PC-3 (cell line): ENCODE results near the gene TRIM26. TPM values are rescaled to one million over a fixed set of nuclear protein-coding genes. Genes with fewer than 3 reads are reported as not detected.

ENCODE experiments used
- ATAC-seq: fragments of 200-7000 bp; cut with Tn5 transposase; 2 replicates; pipeline ENCODE4 v1.9.1; 2020; ENCODE audit warnings: mild to moderate bottlenecking, moderate library complexity
- BruUV-seq: library from RNA; stranded (reverse); fragments of 400-500 nt; replicated peaks from 2 replicates; lab custom pipeline; 2021; lab: Mats Ljungman, UMichigan
- CTCF ChIA-PET: fragments of 300-600 bp; sonication (Branson Sonifier 250); formaldehyde crosslinking; loops from one replicate; lab custom pipeline; 2022; ENCODE audit warnings: antibody characterized with exemption; lab: Charles Lee
- POLR2A ChIA-PET: fragments of 300-600 bp; sonication (Branson Sonifier 250); formaldehyde crosslinking; loops from one replicate; lab custom pipeline; 2022; ENCODE audit warnings: antibody characterized with exemption; ENCODE audit not compliant: unreplicated experiment; lab: Charles Lee
- DNase-seq: peaks from one replicate; pipeline ENCODE4 v3.0.0-alpha.2; 2015
- H2AFZ ChIP-seq: fragments of 300-600 bp; sonication (generic); 2 replicates; pipeline ENCODE4 v1.6.0; 2016; ENCODE audit warnings: antibody characterized with exemption, low read length
- H3F3A ChIP-seq: fragments of 300-600 bp; sonication (generic); one replicate; pipeline ENCODE4 v1.6.0; 2017; ENCODE audit warnings: antibody characterized with exemption, low read length, control low read depth, mild to moderate bottlenecking; ENCODE audit not compliant: unreplicated experiment
- H3K27ac ChIP-seq: fragments of 300-600 bp; sonication (generic); 2 replicates; pipeline ENCODE4 v1.5.1; 2016; ENCODE audit warnings: mild to moderate bottlenecking, low read length
- H3K27me3 ChIP-seq: fragments of 300-600 bp; sonication (generic); 2 replicates; pipeline ENCODE4 v1.6.1; 2016; ENCODE audit warnings: low read length, mixed read lengths
- H3K36me3 ChIP-seq: fragments of 300-600 bp; sonication (generic); 2 replicates; pipeline ENCODE4 v1.6.1; 2016; ENCODE audit warnings: low read depth, mixed run types, low read length, mixed read lengths
- H3K4me1 ChIP-seq: fragments of 300-600 bp; sonication (generic); 2 replicates; pipeline ENCODE4 v1.5.1; 2016; ENCODE audit warnings: low read length; ENCODE audit not compliant: insufficient read depth
- H3K4me2 ChIP-seq: fragments of 300-600 bp; sonication (generic); 2 replicates; pipeline ENCODE4 v1.6.0; 2016; ENCODE audit warnings: low read length
- H3K4me3 ChIP-seq: fragments of 300-600 bp; sonication (generic); 2 replicates; pipeline ENCODE4 v1.5.1; 2016; ENCODE audit warnings: mild to moderate bottlenecking, low read length, mixed read lengths
- H3K79me2 ChIP-seq: fragments of 300-600 bp; sonication (generic); 2 replicates; pipeline ENCODE4 v1.6.1; 2017; ENCODE audit warnings: low read length, mixed read lengths
- H3K9ac ChIP-seq: fragments of 300-600 bp; sonication (generic); 2 replicates; pipeline ENCODE4 v1.6.0; 2016; ENCODE audit warnings: mild to moderate bottlenecking, low read length
- H3K9me2 ChIP-seq: fragments of 300-600 bp; sonication (generic); replicated peaks from 2 replicates; pipeline ENCODE4 v1.6.1; 2016; ENCODE audit warnings: mixed run types, low read length, mixed read lengths
- H3K9me3 ChIP-seq: fragments of 300-600 bp; sonication (generic); 2 replicates; pipeline ENCODE4 v1.6.1; 2016; ENCODE audit warnings: low read length, mixed read lengths
- H4K20me1 ChIP-seq: fragments of 300-600 bp; sonication (generic); 2 replicates; pipeline ENCODE4 v1.6.1; 2016; ENCODE audit warnings: low read length, mixed read lengths
- EZH2 ChIP-seq: fragments of 300-600 bp; sonication (generic); IDR thresholded peaks from one replicate; pipeline ENCODE4 v1.6.1; 2017; ENCODE audit warnings: antibody characterized with exemption, mild to moderate bottlenecking, low read length; ENCODE audit not compliant: unreplicated experiment
- EZH2phosphoT487 ChIP-seq: fragments of 300-600 bp; sonication (generic); IDR thresholded peaks from 2 replicates; pipeline ENCODE4 v1.6.1; 2018; ENCODE audit warnings: mild to moderate bottlenecking, antibody characterized with exemption, low read length, borderline replicate concordance
- intact Hi-C: fragments of 100-400 bp; cut with micrococcal nuclease; formaldehyde crosslinking; loops from 2 replicates; pipeline ENCODE4 v1.9.0; 2023
- total RNA-seq: library from RNA; depleted of rRNA; stranded (reverse); fragments of >200 nt; gene quantifications from 2 replicates; pipeline ENCODE4 v1.2.3, GENCODE V29; 2014
- TF ChIP-seq, protein P1 (sequence below): fragments of 300-600 bp; sonication (generic); conservative IDR thresholded peaks from 2 replicates; pipeline ENCODE4 v1.5.1; 2017; ENCODE audit warnings: antibody characterized with exemption, low read depth, mild to moderate bottlenecking, low read length

TRIM26 gene
- total RNA-seq, 1 experiment from 2014 or later: 48.1 TPM

GRCh38 chr6:30219244-30219643 lies 6.0 kb upstream of the TRIM26 start:
- no peak overlapping the region for H3K9ac ChIP-seq
- H4K20me1 ChIP-seq: no peaks in the 10 kb centered on the region
- TF ChIP-seq, protein P1, sequence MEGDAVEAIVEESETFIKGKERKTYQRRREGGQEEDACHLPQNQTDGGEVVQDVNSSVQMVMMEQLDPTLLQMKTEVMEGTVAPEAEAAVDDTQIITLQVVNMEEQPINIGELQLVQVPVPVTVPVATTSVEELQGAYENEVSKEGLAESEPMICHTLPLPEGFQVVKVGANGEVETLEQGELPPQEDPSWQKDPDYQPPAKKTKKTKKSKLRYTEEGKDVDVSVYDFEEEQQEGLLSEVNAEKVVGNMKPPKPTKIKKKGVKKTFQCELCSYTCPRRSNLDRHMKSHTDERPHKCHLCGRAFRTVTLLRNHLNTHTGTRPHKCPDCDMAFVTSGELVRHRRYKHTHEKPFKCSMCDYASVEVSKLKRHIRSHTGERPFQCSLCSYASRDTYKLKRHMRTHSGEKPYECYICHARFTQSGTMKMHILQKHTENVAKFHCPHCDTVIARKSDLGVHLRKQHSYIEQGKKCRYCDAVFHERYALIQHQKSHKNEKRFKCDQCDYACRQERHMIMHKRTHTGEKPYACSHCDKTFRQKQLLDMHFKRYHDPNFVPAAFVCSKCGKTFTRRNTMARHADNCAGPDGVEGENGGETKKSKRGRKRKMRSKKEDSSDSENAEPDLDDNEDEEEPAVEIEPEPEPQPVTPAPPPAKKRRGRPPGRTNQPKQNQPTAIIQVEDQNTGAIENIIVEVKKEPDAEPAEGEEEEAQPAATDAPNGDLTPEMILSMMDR: peak; percentile 89
- TF ChIP-seq EZH2: no peak
- intact Hi-C loops: loop anchor here (1.0 to 2.0 kb wide), 2 partner anchors 108 to 178 kb away; partner anchors contain the start of gene TRIM39
- ChIA-PET CTCF (interaction anchor here (0.6 to 1.0 kb wide), 6 partner anchors 9 to 228 kb away, joined by 3 to 5 read pairs (median 3); no protein-coding TSS in a partner anchor), POLR2A (no interaction called here)
- peak; percentile 80 for ATAC-seq
- H3K9me3 ChIP-seq: peaks cover 16% of the 10 kb centered on the region
- H3K79me2 ChIP-seq: no peaks in the 10 kb centered on the region
- H3K27me3 ChIP-seq: no peaks in the 10 kb centered on the region
- no peak overlapping the region for H3K27ac ChIP-seq
- no peaks in the 10 kb centered on the region for H3K36me3 ChIP-seq
- H3K4me3 ChIP-seq: no peak overlapping the region
- no peaks in the 10 kb centered on the region for H3F3A ChIP-seq
- peak overlapping the region; percentile 20; the same call in 1 of the 2 replicates for H3K4me2 ChIP-seq
- H3K9me2 ChIP-seq: no peaks in the 10 kb centered on the region
- no TSS peak for BruUV-seq
- H2AFZ ChIP-seq: peak overlapping the region; percentile 63
- peak; percentile 78 for DNase-seq
- H3K4me1 ChIP-seq: no peaks in the 10 kb centered on the region

DNA sequence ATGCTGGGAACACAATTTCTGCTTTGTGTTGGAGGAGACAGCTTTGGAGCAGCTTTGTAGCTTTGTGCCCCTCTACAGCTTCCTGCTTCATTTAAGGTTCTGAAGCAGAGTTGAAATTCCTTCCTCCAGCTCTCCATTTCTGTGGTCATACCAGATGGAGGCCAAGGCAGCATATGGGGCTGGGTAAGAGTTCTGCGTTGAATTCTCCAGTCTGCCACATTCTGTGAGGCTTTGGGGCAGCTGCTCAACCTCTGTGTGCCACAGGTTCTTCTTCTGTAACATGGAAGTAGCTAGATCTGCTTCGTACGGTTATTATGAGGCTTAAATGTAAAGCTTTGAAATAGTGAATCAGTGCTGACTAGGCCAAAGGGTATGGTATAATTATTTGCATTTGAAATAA lies 2.9 kb upstream of the TRIM26 start:
- Histone ChIP-seq H3K27ac (no peak overlapping the region), H3K9ac (no peak overlapping the region), H3K4me1 (peaks cover 16% of the 10 kb centered on the region), H3K79me2 (peaks cover 20% of the 10 kb centered on the region), H4K20me1 (peaks cover 15% of the 10 kb centered on the region; the same call in 1 of the 2 replicates), H3K27me3 (no peaks in the 10 kb centered on the region), H3K9me2 (no peaks in the 10 kb centered on the region), H3K4me2 (no peak overlapping the region), H3K9me3 (no peaks in the 10 kb centered on the region), H3K4me3 (no peak overlapping the region), H3F3A (no peaks in the 10 kb centered on the region), H2AFZ (no peak overlapping the region), H3K36me3 (no peaks in the 10 kb centered on the region)
- no TSS peak for BruUV-seq
- intact Hi-C loops: no loop called here
- no peak for DNase-seq
- CTCF ChIA-PET: no interaction called here
- POLR2A ChIA-PET: no interaction called here
- no peak for ATAC-seq
- TF ChIP-seq EZH2phosphoT487: no peak
- TF ChIP-seq, protein P1: no peak
- TF ChIP-seq EZH2: no peak

DNA sequence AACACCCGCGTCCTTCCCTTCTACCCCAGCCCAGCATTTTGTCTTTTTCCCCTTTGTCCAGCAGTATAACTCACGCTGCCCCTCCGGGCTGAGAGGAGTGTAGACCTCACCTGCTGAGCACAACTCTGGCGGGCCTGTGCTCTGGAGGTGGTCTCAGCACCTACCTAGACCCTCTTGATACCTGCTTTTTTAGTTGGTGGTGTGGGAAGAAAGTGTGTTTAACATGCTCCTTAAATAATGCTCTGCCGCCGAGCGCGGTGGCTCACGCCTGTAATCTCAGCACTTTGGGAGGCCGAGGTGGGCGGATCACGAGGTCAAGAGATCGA lies 1.4 kb upstream of the TRIM26 start:
- Histone ChIP-seq H3K9me3 (no peaks in the 10 kb centered on the region), H3K4me2 (peak overlapping the region; percentile 91), H3K9ac (no peak overlapping the region; the same call in 1 of the 2 replicates), H4K20me1 (peaks cover 24% of the 10 kb centered on the region), H3K4me3 (peak overlapping the region; percentile 84), H2AFZ (peak overlapping the region; percentile 97; the same call in 1 of the 2 replicates), H3K4me1 (peaks cover 21% of the 10 kb centered on the region), H3K79me2 (peaks cover 31% of the 10 kb centered on the region), H3K27ac (no peak overlapping the region), H3K27me3 (no peaks in the 10 kb centered on the region), H3K36me3 (no peaks in the 10 kb centered on the region), H3K9me2 (no peaks in the 10 kb centered on the region), H3F3A (no peaks in the 10 kb centered on the region)
- POLR2A ChIA-PET: interaction anchor here (0.7 kb wide), 1 partner anchor 183 kb away, joined by 3 read pairs; no protein-coding TSS in a partner anchor
- no TSS peak for BruUV-seq
- intact Hi-C loops: no loop called here
- no peak for ATAC-seq
- no peak for DNase-seq
- CTCF ChIA-PET: no interaction called here
- TF ChIP-seq EZH2phosphoT487: no peak
- no peak for TF ChIP-seq EZH2
- TF ChIP-seq, protein P1: no peak
